GM12891 (cell line): ENCODE data around the gene STX1B.

Source experiments
- PAX5 ChIP-seq: IDR thresholded peaks from 2 replicates; pipeline ENCODE4 v1.6.1; 2011; ENCODE audit warnings: low read length, moderate library complexity, mild to moderate bottlenecking; ENCODE audit not compliant: insufficient read depth, severe bottlenecking
- POLR2A ChIP-seq: IDR thresholded peaks from 2 replicates; pipeline ENCODE4 v1.6.1; 2011; ENCODE audit warnings: low read depth, low read length, control low read depth
- POLR2AphosphoS5 ChIP-seq: IDR thresholded peaks from 2 replicates; pipeline ENCODE4 v1.6.1; 2011; ENCODE audit warnings: low read depth, low read length, control low read depth
- POU2F2 ChIP-seq: IDR thresholded peaks from 2 replicates; pipeline ENCODE4 v1.6.1; 2011; ENCODE audit warnings: low read depth, mild to moderate bottlenecking, control low read depth, low read length, moderate library complexity
- SPI1 ChIP-seq: IDR thresholded peaks from 2 replicates; pipeline ENCODE4 v1.6.1; 2011; ENCODE audit warnings: low read depth, low read length, control low read depth
- TAF1 ChIP-seq: IDR thresholded peaks from 2 replicates; pipeline ENCODE4 v1.6.1; 2011; ENCODE audit warnings: low read depth, low read length, control low read depth

GRCh38 chr16:31033709-31034492 is 23.5 kb upstream of the STX1B start:
- TF ChIP-seq POLR2AphosphoS5 (no peak), POLR2A (no peak), TAF1 (no peak), PAX5 (no peak), SPI1 (no peak), POU2F2 (no peak)
